GM10248 (cell line): ENCODE measurements around the gene TGIF2.

Experiments
- CTCF ChIA-PET: fragments of 300-600 bp; sonication (Branson Sonifier 250); formaldehyde crosslinking; extraction: SDS; loops from one replicate; lab custom pipeline; 2021; ENCODE audit warnings: antibody characterized with exemption; lab: Yijun Ruan, JAX
- POLR2A ChIA-PET: fragments of 350-650 bp; sonication (Branson Sonifier 250); formaldehyde crosslinking; extraction: SDS; loops from one replicate; lab custom pipeline; 2020; ENCODE audit warnings: antibody characterized with exemption; lab: Yijun Ruan, JAX
- DNase-seq: peaks from one replicate; pipeline ENCODE4 v3.0.0; 2012; ENCODE audit errors: extremely low spot score
- TF ChIP-seq, protein P1 (sequence below): IDR thresholded peaks from 2 replicates; pipeline ENCODE4 v1.5.1; 2012; ENCODE audit warnings: mild to moderate bottlenecking, low read depth; ENCODE audit errors: extremely low read depth, missing control alignments, control extremely low read depth

Gene TGIF2

DNA sequence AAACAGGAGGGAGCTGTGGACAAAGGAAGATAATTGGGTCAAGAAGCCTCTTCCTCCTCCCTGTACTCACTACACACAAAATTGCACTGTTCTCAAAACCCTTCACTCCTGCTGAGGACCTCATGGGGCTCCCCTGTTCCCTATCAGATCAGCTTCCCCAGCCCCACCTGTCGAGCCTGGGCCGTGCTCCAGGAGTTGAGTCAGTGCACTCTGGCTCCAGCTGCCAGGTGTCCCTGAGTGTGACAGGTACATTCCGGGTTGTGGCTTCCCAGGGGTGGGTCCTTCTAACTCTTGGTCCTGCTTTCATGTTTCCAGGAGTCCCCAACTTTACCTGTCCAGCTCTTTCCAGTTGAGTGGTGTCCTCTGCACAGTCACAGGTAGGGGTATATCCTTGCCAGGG is 40.6 kb downstream of the TGIF2 start:
- CTCF ChIA-PET, result interaction anchor here (0.9 to 1.7 kb wide), 10 partner anchors 8 to 307 kb away, joined by 3 to 13 read pairs (median 4); partner anchors contain the start of gene RAB5IF
- no peak for DNase-seq
- POLR2A ChIA-PET, result interaction anchor here (1.2 kb wide), 1 partner anchor 153 kb away, joined by 3 read pairs; no protein-coding TSS in a partner anchor

DNA sequence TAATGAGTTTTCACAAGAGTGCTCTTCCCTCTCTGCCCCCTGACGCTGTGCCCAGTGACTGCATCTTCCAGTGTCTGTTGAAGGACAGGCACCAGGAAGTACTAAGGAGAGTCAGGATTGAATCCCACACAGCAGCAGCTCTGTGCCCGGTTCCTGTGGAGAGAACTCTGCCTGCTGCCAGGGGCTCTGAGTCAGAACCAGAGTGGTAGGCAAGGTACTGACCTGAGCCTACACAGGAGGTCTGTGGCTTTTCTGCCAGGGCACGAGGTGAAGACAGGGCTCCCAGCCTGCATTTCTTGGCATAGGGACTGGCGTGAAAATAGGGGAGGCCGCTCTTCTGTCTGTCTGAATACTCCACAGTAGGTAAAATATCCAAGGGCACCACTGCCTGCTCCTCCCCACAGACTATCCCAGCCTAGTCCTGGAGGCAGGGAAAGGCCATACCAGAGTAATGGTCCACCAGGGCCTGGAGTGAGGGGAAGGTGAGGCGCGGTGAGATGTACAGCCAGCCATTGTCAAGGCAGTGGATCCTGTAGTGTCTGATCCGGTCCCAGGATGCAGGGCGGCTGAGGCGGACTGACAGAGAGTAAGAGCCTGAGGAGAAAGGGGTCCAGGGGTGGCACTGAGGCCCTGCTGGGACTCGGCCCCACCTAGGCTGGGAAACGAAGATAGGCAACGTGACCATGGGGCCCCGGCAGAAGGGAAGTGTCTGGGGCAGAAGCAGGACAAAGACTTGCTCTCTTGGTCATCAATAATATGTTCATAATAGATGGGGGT is 41.6 kb downstream of the TGIF2 start:
- DNase-seq, result no peak
- TF ChIP-seq, protein P1, sequence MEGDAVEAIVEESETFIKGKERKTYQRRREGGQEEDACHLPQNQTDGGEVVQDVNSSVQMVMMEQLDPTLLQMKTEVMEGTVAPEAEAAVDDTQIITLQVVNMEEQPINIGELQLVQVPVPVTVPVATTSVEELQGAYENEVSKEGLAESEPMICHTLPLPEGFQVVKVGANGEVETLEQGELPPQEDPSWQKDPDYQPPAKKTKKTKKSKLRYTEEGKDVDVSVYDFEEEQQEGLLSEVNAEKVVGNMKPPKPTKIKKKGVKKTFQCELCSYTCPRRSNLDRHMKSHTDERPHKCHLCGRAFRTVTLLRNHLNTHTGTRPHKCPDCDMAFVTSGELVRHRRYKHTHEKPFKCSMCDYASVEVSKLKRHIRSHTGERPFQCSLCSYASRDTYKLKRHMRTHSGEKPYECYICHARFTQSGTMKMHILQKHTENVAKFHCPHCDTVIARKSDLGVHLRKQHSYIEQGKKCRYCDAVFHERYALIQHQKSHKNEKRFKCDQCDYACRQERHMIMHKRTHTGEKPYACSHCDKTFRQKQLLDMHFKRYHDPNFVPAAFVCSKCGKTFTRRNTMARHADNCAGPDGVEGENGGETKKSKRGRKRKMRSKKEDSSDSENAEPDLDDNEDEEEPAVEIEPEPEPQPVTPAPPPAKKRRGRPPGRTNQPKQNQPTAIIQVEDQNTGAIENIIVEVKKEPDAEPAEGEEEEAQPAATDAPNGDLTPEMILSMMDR, result no peak
- ChIA-PET POLR2A (interaction anchor here (1.2 kb wide), 1 partner anchor 154 kb away, joined by 3 read pairs; no protein-coding TSS in a partner anchor), CTCF (interaction anchor here (1.1 to 1.7 kb wide), 4 partner anchors 9 to 248 kb away, joined by 4 to 13 read pairs (median 6); partner anchors contain the start of gene RAB5IF)

More for the DNA sequence above, 40.6 kb downstream of the TGIF2 start:
- TF ChIP-seq, protein P1, result no peak

DNA sequence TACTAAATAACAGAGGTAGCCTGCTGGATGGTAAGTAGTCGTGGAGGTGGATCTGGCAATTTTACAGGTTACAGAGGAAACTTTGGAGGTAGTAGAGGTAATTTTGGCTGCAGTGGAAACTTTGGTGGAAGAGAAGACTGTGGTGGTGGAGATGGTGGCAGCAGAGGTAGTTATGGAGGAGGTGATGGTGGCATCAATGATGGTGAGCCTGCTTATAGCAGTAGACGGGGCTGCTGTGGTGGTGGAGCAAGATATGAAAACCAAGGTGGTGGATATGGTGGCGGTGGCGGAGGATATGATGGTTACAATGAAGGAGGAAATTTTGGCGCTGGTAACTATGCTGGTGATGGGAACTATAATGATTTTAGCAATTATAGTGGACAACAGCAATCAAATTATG is 47.5 kb downstream of the TGIF2 start:
- POLR2A ChIA-PET, result no interaction called here
- DNase-seq, result no peak
- CTCF ChIA-PET, result interaction anchor here (1.6 kb wide), 1 partner anchor 8 kb away, joined by 5 read pairs; no protein-coding TSS in a partner anchor
- TF ChIP-seq, protein P1, result no peak

DNA sequence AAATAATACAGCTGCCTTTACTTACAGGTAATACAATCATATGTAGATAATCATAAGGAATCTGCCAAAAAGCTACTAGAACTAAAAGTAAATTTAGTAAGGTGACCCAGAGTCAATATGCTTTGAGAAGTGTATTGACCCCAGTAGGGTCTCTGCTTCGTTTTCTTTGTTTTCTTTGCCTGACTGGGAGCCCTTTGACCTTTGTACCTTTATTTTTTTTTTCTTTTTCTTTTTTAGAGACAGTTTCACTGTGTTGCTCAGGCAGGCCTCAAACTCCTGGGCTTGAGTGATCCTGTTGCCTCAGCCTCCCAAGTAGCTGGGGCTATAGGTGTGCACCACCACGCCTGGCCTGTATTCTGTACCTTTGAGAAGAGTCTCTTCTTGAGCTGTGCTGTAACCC is 50.0 kb downstream of the TGIF2 start:
- ChIA-PET CTCF (interaction anchor here (1.5 to 2.5 kb wide), 4 partner anchors 9 to 132 kb away, joined by 3 to 15 read pairs (median 4); no protein-coding TSS in a partner anchor), POLR2A (no interaction called here)
- TF ChIP-seq, protein P1, result no peak
- no peak for DNase-seq

DNA sequence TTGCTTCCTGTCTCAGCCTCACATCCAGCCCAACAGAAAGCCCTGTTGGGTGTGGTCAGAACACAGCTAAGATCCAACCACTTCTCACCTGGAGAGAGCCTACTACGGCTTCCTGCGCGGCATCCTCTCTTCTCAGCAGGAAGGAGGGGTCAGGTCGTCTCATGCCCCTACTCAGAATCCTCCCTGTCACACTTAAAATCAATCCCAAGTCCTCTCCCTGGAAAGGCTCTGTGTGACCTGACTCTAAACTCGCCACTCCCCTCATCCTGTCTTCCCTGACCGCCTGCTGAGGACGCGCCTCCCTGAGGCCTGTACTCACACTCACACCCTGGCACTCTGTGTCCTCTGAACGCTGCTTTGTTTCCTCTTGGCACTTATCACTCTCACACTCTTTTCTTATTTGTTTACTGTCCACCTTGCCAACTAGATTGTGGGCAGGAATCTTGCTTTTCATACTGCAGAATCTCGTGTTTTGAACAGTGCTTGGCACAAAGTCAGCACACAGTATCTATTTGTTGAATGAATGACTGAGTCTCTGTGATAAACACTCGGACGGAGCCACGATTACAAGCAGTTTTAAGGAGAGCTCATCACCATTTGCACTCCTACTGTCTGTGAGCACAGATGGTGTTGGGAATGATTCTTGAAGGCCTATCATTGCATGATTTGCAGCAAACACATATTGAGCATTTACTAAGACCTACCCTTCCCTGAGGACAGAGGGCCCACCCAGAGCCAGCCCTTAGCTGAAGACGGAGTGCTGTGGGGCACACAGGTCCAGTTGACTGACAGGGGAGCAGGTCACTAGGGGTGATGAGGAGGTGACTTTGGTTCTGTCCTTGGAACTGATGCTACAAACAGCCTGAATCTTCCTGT is 50.9 kb downstream of the TGIF2 start:
- TF ChIP-seq, protein P1, result no peak
- CTCF ChIA-PET, result interaction anchor here (1.0 to 2.5 kb wide), 5 partner anchors 9 to 297 kb away, joined by 3 to 15 read pairs (median 4); no protein-coding TSS in a partner anchor
- POLR2A ChIA-PET, result interaction anchor here (0.6 to 0.7 kb wide), 2 partner anchors 22 to 51 kb away, joined by 3 to 7 read pairs; partner anchors contain the start of gene TGIF2
- DNase-seq, result no peak
